ENCODE data around the gene HK1.
A peak's percentile ranks its signal among the peaks of the same experiment; 100 is the strongest.
"Not testable (repeated sequence)": the region's sequence is repeated elsewhere in the genome, so short reads cannot be mapped to it uniquely, and the experiment has no call there.

HK1 gene

DNA sequence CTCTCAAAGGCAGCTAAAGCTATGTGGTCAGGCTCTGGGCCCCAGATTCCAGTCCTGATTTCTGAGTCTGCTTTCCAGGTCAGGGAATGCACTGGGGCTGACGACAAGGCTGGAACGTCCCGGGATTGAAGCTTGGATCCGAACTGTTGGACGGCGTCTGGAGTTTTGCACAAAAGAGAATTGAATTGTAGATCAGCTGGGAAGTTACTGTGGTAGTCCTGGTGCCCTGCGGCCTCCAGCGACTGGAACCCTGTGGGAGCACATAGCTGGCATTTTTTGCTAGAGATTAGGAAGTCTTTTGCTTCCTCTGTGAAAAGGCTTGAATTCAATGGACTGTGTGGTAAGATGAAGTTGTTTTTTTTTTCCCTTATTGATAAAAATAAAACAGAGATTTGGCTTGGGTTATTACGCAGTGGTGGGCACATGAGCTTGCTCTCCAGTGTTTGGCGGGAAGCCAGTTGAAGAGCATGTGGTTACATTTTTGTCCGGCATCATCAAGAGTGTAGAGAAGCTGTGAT is at the start of gene HK1:
HK1 (plus strand) TSS at position 51 of the 518 bp plus-strand sequence.
- DNase-seq, result no peak

DNA sequence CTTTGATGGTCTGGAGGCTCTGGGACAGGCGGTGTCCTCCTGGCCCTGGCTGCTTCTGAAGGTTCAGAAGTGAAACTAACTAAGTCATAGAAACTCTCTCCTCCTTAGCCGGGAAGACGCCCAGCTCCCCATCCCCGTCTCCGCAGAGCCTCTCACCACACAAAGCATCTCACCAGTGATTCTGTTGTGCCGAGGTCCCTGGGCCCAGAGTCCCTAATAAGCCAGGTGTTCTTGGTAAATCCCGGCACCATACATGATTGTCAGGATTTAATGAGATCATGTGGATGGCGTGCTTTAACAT is 48.7 kb upstream of the HK1 start:
- DNase-seq, result no peak

DNA sequence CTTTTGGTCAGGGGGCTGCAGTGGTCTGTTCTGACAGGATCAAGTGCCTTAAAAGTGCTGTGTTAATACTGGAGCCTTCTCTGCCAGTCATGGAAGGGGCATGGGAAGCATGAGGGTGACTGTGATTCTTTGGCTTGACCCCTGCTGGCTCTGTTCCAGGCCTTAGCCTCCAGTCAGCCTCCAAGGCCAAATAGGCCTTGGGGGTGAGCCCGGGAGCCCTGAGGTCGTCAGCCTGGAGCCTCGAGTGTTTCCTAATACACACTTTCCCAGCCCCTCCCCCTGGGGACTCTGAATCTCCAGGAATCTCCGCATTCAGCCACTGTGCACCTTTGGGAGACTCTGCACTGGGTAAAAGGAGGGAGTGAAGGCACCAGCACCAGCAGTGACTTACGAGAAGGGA is 48.2 kb upstream of the HK1 start:
- DNase-seq, result no peak

DNA sequence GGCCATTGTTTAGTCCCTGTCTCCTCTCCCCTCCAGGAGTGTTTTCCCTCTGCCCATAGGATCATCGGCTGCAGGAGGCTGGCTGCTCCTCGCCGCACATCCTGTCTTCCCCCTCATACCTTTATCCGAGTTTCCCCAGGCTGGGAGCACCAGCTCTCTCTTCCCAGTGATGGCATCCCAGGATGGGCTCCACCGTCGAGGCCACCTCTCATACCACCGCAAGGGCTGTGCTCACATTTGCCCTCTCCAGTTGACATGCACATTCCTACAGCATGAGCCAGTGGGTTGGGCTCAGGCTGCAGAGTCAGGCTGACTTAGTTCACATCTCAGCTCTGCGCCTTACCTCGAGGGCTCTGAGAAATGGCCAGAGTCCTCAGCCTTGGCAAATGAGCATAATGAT is 46.0 kb upstream of the HK1 start:
- no peak for DNase-seq

DNA sequence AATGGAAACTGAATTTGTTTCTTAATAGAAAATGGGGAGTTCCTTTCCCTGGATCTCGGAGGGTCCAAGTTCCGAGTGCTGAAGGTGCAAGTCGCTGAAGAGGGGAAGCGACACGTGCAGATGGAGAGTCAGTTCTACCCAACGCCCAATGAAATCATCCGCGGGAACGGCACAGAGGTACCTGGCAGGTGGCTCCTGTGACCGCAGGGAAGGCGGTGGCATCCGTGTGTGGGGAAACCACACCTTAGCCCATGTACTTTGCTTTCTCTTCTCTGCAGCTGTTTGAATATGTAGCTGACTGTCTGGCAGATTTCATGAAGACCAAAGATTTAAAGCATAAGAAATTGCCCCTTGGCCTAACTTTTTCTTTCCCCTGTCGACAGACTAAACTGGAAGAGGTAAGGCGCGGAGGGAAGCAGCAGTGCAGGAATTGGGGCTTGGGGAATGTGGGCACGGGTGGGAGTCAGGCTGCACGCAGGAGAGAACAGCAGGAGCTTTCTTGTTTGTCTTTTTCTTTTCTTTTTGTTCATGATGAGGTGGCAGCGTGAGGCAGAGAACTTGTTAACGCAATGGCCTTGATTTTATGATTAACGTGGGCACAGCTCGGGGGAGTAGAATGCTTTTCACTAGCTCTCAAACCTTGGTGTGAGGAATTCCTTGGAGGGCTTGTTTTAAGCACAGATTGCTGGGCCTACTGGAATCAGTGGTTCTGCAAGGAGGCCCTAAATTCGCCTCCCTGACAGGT is 45.4 kb upstream of the HK1 start:
- DNase-seq, result peak in 1 of 4 experiments; percentile 10

DNA sequence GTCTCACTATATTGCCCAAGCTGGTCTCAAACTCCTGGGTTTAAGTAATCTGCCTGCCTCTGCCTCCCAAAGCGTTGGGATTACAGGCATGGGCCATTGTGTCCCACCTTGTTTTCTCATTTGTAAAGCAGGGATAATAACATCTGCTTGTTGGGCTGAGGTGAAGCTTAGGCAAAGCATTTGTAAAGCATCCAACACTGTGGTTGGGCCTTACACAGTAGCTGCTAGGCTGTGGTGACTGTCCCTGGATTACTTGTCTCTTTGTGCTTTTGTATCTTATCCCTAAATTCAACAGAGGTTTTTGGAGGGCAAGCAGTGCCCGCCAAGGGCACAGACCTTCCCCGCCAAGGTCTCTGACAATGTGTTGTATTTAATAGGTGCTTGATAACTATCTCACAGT is 43.8 kb upstream of the HK1 start:
- DNase-seq, result no peak

DNA sequence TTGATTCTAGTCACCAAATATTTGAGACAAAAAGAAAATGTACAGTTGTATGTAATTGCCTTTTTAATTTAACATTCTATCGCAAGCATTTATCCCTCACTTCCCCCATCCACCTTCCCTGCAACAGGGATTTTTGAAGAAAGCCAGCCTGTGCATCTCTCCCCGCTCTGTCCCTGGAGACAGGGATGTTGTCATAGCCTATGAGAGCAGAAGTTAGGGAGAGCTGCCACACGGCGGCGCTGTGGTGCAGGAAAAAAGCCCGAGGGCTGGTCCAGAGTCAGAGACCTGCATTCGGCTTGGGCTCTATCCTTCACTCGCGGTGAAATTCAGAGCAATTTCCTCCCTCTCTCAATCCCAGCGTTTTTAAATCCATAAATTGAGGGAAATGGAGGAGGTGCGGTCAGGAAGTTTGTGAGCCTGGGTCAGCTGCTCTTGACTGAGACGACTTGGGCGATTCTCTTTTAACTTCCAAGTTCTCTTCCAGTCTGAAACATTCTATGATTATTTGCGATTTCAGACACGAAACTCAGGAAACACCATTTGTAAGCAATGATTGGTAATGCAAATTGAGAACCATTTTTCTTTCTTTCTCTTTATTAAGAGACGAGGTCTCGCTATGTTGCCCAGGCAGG is 40.7 kb upstream of the HK1 start:
- peak; percentile 80 to 91 (median 84) for DNase-seq

DNA sequence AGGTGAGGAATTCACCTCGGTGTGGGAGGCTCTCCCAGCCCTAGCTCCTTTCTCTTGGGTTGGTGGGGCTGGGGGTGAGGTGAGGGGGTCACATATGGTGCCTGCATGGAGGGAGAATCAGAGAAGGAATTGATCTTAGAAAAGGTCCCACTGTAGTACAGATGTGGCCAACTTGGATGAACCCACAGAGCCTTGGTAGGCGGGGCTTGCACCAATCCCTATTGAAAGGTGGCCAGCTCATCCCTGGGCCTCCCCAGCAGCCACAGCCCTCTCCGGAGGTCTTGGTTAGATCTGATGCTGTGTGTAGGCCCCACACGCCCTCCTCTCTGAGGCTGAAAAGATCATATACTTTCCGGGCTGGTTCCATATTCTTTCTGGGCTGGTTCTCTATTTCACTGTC is 39.2 kb upstream of the HK1 start:
- DNase-seq, result no peak

DNA sequence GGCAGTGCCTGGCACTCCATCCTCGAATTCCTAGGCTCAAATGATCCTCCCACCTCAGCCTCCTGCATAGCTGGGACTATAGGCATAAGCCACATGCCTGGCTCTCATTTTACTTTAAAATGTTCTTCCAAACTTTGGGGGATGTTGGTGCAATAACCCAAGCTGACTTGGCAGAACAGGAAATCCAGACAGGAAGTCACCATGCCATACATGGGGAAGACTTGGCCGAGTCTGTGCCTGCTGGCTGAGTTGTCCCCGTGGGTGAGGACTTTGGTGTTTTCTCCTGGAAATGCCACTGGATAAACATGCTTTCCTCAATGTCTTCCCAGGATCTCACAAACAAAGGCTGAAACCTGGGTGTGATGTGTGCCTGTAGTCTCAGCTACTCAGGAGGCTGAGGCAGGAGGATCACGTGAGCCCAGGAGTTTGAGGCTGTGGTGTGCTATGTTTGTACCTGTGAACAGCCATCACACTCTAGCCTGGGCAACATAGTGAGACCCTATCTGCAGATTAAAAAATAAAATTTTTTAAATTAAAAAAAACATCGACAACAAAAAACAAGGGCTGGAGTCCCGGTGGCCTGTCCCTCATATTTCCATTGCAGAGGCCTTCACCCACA is 38.4 kb upstream of the HK1 start:
- DNase-seq, result no peak

DNA sequence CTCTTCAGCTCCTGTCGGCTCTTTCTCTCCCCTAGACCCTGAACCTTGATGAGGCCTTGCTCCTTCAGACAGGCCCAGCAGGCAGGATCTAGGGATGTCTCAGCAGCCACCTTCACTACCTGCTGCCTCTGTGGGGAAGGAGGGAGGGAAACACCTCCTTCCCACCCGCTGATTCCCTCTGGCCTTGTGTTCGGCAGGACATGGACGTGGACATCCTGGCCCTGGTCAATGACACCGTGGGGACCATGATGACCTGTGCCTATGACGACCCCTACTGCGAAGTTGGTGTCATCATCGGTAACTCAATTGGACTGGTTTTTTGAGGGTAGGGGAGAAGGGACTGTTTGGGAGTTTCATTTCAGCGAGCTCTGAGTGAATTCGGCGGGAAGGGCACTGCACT is 37.8 kb upstream of the HK1 start:
- DNase-seq, result no peak

DNA sequence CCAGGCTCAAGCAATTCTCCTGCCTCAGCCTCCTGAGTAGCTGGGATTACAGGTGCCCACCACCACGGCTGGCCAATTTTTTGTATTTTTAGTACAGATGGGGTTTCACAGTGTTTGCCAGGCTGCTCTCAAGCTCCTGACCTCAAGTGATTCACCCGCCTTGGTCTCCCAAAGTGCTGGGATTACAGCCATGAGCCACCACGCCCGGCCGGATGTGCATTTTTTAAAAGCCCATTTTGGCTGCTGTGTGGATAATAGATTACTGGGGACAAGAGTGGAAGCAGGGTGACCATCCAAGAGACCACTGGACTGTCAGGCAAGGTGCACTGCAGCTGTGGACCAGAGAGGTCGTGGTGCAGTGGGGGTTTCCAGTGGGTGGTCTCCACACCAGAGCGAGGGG is 36.7 kb upstream of the HK1 start:
- no peak for DNase-seq

DNA sequence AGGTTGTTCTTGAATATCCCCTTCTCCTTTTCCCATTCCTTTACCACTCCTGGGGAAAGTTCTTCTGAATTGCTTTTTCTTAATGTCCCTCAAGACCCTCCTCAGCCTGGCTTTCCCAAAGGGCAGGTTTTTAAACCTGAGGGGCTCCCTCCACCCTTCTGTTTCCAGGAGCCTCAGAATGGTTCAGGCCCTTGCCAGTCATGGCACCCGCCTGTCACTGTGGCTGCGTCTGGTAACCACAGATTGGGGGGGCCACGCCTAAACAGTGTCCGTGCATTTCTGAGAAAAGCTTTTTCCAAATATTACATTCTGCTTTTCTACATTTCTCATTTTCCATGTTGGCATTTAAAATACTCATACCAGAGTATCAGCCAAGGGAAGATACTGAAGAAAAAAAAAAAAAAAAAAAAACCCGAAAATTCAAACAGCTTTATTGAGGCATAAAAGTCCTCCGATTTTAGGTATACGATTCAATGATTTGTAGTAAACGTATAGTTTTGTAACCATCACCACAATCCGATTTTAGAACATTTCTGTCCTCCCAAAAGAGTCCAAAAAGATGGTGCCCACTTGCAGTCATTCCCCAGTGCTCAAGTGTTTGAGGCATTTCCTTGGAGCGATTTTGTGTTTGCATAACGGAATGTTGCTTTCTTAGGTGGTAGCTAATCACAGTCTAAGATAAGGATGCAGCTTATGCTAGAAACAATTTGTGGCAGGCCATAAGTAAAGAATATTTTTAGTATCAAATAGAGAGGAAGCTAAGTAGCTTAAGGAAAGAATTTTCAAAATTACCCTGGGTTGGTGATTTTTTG is 36.0 kb upstream of the HK1 start:
- DNase-seq, result no peak

DNA sequence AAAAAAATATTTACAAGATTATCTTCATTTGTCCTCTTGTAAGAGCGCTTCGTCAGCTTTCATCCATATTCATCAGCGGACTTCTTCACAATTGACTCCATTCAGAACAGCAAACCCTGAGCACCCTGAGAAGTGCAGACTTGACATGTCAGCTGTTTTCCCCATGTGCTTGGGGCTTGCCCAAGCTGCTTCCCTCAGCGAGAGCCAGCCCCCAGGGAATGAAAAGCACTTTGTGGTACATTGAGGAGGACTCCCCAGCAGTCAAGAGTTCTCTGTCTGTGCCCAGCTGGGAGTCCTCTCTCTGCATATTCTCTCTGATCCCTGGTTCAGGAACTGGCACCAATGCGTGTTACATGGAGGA is 35.5 kb upstream of the HK1 start:
- no peak for DNase-seq

DNA sequence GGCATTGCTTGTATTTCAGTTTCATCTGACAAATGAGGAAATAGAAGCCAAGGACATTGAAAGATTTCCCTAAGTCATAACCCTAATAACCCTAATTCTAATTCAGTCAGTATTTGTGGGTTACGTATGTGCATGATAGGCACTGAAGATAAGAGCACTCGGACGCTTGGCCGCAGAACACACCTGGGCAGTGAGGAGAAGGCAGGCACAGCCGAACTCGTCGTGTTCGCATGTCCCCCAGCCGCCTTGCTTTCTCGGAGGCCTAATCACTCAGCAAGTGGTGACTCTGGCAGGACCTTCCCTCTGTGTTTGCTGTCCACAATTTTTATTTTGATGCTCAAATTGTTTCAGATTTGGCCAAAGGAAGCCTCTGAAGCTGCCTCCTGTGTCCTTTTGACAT is 34.5 kb upstream of the HK1 start:
- no peak for DNase-seq

DNA sequence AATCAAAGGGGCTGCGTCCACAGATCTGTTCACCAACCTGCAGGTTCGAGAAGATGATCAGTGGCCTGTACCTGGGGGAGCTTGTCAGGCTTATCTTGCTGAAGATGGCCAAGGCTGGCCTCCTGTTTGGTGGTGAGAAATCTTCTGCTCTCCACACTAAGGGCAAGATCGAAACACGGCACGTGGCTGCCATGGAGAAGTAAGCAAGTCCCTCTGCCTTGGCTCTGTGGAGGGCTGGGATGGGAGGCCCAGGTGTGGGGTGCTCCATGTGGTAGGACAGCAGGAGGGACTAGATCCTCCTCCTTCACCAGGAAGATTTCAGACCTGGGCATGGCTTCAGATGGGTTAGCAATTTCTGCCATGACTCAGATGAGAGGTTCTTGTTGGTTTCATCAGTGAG is 32.3 kb upstream of the HK1 start:
- no peak for DNase-seq

DNA sequence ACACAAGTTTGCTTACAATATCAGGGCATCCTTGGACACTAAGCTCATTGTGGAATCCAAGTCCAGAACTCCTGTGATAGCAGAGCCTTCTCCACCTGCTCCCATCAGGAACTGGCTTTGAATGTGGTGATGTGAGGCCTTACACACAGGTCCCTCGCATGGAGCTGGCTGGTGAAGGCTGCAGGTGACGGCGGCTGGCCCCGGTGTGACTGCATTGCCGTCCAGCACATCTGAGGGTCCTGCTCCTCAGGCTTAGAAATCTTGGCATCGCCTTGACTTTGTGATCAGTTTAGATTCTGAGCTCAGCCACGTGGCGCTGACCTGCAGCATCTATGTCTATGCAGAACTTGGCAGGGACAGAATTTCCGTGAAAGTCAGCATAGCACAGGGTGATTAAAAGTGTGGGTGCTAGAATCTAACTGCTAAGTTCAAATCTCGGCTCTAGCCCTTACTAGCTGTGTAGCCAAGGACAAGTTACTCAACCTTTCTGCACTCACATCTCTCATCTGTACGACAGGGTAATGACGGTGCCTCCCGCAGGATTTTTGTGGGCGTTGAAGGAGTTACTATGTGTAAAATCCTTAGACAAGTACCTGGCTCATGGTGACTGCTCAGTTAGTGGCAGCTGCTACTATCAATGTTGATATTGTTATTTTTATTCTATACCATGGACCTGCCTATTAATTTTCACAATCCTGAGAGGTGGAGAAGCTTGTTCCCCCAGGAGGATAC is 31.5 kb upstream of the HK1 start:
- DNase-seq, result no peak

DNA sequence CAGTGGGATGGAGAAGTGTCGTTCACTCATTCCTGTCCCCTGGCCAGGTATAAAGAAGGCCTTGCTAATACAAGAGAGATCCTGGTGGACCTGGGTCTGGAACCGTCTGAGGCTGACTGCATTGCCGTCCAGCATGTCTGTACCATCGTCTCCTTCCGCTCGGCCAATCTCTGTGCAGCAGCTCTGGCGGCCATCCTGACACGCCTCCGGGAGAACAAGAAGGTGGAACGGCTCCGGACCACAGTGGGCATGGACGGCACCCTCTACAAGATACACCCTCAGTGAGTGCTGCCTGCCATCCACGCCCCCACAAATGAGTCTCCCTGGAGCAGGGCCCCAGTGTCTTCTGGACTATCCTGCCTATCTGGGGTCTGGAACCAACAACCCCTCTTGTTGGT is 31.0 kb upstream of the HK1 start:
- no peak for DNase-seq

DNA sequence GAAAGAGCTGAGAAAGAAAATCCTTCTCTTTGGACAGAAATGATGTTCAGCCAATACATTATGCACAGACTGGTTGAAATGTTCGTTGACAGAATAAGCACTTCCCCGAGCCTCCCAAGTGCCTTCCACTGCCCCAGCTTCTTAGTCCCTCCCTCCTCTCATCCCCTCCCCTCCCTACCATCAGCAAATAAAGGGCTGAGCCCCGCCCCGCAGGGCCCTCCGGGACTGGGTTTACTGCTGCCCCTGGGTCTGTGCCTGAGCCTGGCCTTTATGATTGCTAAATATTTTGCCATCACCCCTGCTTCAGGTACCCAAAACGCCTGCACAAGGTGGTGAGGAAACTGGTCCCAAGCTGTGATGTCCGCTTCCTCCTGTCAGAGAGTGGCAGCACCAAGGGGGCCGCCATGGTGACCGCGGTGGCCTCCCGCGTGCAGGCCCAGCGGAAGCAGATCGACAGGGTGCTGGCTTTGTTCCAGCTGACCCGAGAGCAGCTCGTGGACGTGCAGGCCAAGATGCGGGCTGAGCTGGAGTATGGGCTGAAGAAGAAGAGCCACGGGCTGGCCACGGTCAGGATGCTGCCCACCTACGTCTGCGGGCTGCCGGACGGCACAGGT is 30.1 kb upstream of the HK1 start:
- no peak for DNase-seq

DNA sequence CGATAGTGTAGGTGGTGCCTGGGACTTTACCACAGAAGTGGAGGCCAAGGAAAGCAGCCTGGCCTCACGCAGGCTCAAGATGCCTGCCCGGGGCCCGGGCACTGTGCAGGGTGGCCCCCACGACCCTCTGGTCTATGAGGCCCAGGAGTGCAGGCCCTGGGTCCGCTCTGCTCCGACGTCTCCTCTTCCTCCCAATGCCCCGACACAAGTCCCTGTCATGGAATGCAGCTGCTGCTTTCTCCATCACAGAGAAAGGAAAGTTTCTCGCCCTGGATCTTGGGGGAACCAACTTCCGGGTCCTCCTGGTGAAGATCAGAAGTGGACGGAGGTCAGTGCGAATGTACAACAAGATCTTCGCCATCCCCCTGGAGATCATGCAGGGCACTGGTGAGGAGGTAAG is 28.3 kb upstream of the HK1 start:
- DNase-seq, result no peak

DNA sequence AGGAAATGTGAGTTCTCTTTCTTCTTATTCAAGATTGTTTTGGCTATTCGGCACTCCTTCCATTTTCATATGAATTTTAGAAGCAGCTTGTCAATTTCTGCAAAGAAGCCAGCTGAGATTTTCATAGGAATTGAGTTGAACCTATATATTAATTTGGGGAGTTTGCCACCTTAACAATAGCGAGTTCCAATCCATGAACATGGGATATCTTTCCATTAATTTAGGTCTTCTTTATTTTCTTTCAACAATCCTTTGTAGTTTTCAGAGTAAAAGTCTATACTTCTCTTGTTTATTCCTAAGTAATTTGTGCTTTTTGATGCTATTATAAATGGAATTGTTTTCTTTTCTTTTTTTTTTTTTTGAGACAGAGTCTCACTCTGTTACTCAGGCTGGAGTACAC is 26.9 kb upstream of the HK1 start:
- not testable (repeated sequence) for DNase-seq

DNA sequence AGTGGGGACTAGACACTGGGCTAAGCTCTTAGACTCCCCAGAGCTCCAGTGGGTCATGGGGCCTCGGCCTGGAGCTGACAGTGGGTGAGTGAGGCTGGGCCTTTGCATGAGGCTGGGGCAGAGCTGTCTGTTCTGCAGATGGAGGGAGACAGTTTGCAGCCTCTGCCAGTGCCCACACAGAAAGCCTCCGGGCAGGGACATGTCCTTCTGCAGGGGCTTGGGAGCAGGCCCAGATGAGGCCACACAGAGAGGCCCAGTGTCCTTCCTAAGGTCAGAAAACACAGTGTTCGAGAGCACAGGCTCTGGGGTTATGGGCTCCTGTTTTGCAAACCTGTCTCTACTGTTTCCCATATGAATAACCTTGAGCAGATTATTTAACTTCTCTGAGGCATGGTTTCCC is 25.1 kb upstream of the HK1 start:
- DNase-seq, result no peak

DNA sequence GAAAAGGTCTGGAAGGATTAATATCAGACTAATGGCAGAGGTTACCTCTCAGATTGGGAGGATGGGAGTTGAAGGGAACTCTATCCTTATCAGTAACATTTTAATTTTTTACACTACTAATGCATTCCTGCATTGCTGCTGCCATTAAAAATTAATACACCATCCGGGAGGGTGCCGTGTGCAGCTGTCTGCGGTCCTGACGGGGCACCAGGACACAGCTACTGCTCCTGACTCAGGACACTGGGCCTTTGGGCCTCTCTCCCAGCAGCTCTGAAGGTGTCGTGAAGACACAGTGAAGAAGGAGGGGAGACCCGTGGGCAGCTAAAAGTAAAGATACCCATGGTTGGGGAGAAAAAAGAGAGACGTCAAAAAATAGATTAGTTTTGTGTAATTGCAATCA is 23.4 kb upstream of the HK1 start:
- no peak for DNase-seq
